Cardiac septum (tissue), 1 donor: Measurements from ENCODE around the gene MVD. TPM values are rescaled to one million over a fixed set of nuclear protein-coding genes. Genes with fewer than 3 reads are reported as not detected.

ENCODE experiments used
- DNase-seq: peaks from one replicate; pipeline ENCODE4 v3.0.0-alpha.2; 2020; ENCODE audit warnings: low spot score
- intact Hi-C: fragments of 100-400 bp; cut with DNase I; formaldehyde crosslinking; loops from one replicate; pipeline ENCODE4 v1.14.0; 2022
- long read RNA-seq: library from polyadenylated mRNA; unstranded; transcript quantifications from one replicate; pipeline ENCODE4 v2.0.0, GENCODE V29; 2021
- total RNA-seq: library from RNA; stranded (reverse); fragmentation: NEBNext Ultra II Directional; extraction: Animal tissue kit (Norgen Biotek cat#: 25700); gene quantifications from one replicate; pipeline ENCODE4 v1.2.1, GENCODE V29; 2021
- donor health status: DM: no; HTN: no; CAD: no.

The MVD gene, protein sequence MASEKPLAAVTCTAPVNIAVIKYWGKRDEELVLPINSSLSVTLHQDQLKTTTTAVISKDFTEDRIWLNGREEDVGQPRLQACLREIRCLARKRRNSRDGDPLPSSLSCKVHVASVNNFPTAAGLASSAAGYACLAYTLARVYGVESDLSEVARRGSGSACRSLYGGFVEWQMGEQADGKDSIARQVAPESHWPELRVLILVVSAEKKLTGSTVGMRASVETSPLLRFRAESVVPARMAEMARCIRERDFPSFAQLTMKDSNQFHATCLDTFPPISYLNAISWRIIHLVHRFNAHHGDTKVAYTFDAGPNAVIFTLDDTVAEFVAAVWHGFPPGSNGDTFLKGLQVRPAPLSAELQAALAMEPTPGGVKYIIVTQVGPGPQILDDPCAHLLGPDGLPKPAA
- total RNA-seq, result 27.1 TPM
- long read RNA-seq, transcript MVD-201 (10 exons, 1,823 nt), result major isoform, 39 of 67 reads
- long read RNA-seq, partial matches to known transcripts, result 3 of 67 reads
- long read RNA-seq, other reads (novel, unspliced or antisense), result 18 of 67 reads

DNA sequence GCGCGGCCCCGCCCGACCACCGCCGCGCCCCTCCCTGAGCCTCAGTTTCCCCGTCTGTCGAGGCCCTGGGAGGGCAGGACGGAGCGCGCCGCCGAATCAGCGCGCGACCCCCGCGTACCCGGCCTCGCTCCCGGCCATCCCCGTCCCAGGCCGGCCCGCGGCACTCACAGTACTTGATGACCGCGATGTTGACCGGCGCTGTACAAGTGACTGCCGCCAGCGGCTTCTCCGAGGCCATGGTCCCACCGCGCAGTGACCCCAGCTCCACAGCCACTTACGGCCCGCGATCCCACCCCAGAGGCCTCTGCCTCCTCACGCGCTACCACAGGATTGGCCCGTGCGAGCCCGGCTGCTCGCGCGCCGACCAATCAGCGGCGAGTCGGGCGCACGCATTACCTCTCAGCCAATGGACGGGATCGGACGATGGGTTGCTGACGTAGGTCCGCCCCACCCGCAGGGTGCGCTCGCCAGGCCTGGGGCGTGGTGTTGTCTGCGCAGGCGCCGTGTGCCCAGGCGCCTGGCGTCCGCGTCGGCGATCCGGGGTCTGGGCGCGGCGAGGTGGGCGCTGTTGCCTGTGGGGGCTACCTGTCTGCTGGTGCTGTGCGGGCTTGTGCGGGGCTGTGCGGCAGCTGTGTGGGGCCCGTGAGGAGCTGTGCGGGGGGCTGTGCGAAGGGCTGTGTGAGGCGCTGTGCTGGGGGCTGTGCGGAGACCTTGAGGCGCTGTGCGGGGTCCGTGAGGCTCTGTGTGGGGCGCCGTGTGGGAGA lies at the start of gene MVD:
MVD (minus strand) TSS at position 249 of the 764 bp plus-strand sequence; CDS start at position 238, 11 bp downstream.
- intact Hi-C loops, result loop anchor here (5.0 kb wide), 1 partner anchor 71 kb away; no protein-coding TSS in a partner anchor
- DNase-seq, result peak; percentile 99

DNA sequence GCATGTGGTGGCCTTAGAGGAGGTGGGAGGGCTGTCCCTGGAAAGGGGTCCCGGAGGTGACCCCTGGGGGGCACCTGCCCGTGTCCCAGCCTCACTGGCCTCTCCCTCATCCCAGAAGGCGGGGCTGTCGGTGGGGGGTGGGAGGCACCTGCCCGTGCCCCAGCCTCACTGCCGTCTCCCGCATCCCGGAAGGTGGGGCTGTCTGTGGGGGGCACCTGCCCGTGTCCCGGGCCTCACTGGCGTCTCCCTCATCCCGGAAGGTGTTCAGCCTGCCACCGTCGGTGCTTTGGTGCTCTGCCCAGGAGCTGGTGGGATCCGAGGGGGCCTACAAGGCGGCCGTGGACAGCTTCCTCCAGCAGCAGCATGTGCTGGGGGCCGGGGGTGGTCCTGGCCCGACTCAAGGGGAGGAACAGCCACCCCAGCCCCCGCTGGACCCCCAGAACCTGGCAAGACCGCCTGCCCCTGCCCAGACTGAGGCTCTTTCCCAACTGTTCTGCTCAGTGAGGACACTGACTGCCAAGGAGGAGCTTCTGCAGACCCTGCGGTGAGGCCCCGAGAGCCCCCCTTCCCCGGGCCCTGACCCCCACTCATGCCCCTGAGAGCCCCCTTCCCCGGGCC lies 49.6 kb upstream of the MVD start:
- intact Hi-C loops, result no loop called here
- no peak for DNase-seq

DNA sequence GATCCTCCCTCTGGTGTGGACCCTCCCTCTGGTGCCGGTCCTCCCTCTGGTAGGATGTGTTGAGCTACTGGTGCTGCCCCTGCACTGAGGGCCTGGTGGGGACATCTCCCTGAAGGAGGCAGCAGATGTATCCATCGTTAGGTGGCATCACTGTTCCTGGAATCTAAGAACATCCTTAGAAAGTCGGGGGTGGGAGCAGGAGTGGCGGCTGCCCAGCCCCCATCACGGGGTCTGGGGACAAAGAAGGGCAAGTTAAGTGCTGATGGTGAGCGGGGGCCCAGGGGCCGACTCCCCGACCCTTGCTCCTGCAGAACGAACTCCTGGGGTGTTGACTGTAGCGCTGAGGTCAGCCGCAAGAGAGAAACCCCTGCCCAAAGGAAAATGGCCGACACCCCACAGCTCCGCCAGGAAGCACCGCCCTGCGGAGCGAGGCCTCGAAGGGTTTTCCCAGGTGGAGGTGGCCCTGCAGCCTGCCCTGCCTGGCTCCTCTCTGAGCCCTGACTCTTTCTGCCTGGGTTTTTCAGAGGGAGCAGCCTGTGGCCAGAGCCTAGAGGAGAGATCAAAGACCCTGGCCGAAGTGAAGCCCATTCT lies 49.0 kb upstream of the MVD start:
- intact Hi-C loops, result no loop called here
- DNase-seq, result no peak

DNA sequence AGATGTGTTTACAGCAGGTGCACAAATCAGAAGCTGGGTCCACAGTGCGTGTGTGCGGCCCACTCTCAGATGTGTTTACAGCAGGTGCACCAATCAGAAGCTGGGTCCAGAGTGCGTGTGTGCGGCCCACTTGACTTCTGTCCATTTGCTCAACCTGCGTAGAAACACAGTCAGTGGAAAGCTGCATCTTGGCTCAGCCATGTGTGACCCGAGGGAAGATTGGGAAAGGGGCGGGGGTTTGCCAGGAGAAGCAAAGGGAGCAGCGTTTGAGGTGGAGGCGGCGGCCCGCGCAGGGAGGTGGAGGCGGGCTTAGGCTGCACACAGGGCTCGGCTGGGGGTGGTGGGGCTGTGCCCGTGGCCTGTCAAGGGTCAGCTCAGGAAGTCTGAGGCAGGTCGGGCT lies 47.7 kb upstream of the MVD start:
- intact Hi-C loops, result no loop called here
- no peak for DNase-seq

DNA sequence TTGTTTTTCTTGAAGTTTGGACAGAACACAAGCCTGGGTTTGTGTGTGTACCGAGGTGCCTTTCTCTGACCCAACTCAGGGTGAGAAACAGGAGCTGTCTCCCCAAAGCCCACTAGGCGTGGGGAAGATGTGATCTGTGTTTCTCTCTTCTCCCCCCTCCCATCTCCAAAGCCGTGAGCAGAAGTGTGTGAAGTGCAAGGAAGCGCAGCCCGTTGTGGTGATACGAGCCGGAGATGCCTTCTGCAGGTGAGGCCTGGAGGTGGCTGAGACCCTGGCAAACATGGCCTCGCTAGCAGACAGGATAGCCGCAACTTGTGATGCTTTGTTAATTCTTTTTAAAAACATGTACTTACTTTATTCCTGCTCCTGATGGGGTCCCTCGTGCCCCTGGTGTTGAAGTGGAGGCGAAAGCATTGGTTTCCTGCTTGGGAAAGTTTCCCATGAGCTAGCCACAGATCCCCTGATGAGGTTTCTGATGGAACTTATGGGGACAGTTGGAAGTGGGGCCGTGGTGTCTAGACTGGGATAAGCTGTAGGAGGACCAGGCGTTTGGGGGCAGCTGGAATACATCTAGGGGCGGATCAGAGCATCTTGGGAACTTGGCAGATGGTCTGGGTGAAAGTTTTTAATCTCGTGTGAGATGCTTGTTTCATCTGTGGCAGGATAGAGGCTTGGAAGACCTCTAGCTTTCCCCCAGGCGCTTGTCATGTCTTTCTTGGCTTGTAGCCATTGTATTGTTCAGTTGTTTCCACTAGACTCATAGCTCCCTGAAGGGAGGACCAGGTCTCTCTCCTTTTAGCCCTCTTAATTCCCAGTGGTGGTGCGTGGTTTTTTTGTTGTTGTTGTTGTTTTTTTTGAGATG lies 44.3 kb upstream of the MVD start:
- intact Hi-C loops, result loop anchor here (5.0 kb wide), 2 partner anchors 80 to 135 kb away; partner anchors contain the start of gene ZC3H18
- DNase-seq, result no peak

DNA sequence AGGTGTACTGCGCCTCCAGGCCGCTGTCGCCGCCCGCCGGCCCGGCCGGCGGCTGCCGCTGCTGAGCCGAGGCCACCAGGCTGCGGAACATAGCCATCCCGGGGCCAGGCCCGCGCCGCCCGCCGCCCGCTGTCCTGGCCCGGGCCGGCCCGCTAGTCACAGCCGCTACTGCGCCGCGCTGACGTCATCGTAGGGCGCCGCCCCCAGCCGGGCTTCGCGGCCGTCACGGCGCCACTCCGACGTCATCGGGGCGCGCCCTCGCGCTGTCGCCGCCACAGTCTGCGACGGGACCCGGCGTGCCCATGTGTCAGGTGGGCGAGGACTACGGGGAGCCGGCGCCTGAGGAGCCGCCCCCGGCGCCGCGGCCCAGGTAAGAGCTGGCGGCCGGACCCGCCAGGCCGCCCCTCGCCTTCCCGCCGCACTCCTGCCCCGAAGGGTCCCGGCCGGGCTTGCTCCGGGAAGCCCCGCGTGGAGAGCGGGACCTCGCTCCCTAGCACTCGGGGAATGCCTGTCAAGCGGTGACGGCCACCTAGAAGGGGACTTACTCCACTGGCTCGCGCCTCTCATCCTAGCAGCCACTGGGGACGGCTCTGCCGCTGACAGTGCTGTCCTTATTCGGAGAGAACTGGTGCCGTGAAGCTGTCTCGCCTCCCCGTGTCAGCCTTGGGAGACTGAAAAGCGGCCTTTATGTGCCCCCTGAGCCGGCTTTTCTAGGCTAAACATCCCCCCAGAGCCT lies 43.5 kb upstream of the MVD start, which contains the start of the genes CTU2 and RNF166:
CTU2 (plus strand) TSS at position 275 of the 736 bp plus-strand sequence; CDS start at position 303, 28 bp downstream.
RNF166 (minus strand) TSS at position 180 of the 736 bp plus-strand sequence; CDS start at position 97, 83 bp downstream.
- peak; percentile 96 for DNase-seq
- intact Hi-C loops, result loop anchor here (5.0 kb wide), 2 partner anchors 79 to 134 kb away; partner anchors contain the start of gene ZC3H18

DNA sequence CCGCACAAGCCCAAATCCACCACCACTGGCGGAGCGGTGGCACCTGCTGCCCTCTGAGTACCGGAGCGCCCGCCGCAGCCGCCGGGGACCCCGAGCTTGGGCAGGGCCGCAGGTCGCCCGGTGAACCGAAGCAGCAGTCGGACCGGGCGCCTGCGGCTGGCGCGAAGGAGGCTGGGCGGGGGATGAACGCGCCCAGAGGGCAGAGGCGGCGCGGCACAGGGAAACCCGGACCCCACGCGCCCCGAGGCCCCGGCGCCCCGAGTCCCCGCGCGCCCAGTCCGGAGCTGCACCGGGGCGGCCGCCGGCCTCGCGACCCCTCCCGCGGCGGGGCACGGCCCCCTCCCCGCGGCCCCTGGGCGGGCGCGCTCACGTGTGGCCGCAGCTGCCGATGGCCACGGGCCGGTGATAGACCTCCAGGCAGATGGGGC lies 42.9 kb upstream of the MVD start:
- DNase-seq, result no peak
- intact Hi-C loops, result loop anchor here (5.0 kb wide), 2 partner anchors 79 to 134 kb away; partner anchors contain the start of gene ZC3H18

DNA sequence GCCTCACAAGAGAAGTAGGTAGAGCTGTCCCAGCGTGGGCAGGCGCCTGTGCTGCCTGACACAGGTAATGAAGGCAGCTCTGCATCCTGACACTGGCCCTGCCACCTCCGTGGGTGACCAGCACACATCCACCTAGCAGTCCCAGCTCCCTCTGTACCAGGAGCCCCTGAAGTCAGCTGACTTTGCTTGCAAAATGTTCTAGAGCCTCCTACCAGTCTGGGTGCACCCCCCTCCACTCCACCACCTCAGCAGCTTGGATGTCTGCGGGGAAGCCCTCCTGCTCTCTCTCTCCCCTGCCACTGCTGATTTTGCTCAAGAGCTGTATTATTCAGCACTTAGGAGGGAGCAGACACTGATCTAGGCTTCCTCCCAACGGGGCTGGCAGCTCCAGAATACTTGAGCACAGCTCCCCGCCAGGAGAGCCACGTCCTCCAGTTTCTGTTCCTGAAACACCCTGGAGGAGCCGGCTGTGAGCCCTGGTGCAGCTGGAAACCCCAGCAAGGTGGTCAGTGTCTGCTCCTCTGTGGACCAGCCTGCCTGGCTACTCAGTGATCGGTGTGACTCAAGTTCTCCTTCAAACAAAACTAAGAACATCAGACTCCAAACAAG lies 42.3 kb upstream of the MVD start:
- intact Hi-C loops, result loop anchor here (5.0 kb wide), 2 partner anchors 78 to 133 kb away; partner anchors contain the start of gene ZC3H18
- DNase-seq, result no peak

DNA sequence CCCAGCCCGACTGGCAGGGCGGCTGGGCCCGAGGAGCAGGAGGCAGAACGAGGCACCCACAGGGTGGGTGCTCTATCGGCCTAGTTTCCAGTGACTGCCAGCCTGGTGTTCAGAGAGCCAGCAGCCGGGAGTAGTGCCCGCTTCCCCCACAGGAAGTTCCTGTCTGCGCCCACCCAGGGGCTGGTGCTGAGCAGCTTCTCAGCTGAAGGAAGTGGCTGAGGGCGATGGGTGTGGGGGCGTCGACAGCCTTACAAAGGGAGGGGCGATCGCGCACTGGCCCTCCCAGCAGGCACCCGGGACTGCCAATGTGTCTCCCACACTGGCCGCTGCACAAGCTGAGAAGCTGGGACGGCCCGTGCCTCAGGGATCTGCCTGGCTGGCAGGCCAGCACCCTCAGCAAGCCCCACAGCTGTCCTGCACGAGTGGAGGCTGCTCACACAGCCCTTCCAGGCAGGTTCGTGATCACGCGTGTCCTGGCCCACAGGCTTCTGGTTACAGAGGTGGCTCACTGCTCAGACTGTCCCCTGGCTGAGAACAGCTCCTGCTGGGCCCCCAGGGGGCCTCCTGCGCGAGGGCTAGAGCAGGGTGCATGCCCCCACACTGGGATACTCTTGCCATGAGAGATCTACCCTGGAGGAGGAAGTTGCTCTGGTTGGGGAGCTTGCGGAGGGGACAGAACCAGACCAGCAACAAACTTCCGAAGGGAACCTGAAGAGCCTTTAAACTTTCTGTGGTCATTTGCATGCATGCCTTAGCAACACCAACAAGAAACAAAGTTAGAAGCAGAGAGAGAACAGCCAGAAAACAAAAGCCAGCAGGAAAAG lies 40.8 kb upstream of the MVD start:
- DNase-seq, result peak; percentile 87
- intact Hi-C loops, result loop anchor here (5.0 kb wide), 1 partner anchor 46 kb away; no protein-coding TSS in a partner anchor

DNA sequence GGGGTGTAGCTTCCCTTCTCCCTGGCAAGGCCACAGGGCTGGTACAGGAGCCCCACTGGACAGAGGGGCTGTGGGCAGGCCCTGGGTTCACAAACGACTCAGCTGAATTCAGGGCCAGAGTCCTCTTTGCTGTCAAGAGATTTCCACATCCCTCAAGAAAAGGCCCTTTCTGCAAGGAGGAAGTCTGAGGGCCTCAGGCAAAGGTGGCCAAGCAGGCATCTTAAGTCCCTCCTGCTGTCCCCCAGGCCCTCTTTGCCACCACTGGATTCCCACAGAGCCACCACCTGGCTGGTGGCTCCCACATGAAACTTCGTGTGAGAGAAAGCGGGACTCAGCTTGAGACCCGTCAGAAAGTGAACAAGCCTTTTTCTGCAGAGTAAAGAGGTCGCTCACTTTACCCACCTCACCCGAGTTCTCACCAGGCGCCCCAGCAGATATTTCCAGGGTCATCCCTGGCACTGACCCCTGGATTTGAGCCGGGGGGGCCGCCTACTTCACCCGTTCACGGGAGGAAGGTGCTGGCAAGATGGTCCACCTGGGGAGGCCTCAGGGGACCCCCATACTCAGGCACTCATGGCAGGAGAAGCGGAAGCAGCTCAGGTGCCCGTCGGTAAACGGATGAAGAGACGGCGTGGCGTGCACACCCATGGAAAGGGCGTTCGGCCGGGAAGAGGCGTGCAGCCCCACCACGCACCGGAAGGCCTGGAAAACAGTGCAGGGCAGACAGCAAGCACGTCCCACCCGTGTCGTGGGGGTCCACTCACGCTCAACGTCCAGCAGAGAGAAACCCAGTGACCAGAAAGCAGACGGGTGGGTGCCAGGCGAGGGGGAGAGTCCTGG lies 39.7 kb upstream of the MVD start:
- DNase-seq, result no peak
- intact Hi-C loops, result loop anchor here (5.0 kb wide), 1 partner anchor 45 kb away; no protein-coding TSS in a partner anchor

DNA sequence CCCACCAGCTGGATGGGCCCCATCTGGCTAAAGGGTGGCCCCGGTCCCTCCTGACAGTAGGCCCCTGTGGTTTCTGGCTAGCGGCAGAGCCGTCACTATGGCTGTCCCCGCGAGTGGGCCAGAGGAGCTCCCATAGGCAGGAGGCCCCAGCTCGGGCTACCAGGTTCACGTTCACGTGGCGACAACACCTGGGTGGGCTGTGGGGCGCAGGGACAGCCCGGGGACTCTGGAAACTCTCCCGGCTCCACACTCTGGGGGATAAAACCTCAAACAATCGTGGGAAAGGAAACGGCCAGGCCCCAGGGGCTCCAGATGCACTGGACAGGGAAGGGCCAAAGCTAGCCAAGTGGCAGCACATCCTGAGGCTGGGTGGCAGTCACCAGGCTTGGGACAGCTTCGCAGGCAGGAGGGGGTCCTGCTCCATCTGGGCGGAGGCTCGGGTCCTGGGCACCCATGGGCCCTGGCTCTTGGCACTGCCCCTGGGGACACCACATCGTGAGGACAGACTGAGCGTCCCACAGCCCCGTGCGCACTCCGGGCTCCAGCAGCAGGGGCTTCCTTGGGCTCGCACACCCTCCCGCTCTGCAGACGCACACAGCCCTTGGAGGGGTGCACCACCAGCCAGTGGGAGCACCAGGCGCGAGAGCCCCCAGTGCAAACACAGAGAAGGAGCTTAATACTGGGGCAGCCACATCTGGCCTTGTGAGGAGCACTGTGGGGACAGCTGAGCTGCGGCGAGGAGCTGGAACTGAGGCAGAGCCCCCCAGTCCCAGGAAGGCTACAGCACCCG lies 38.9 kb upstream of the MVD start:
- intact Hi-C loops, result loop anchor here (5.0 kb wide), 1 partner anchor 44 kb away; no protein-coding TSS in a partner anchor
- no peak for DNase-seq

DNA sequence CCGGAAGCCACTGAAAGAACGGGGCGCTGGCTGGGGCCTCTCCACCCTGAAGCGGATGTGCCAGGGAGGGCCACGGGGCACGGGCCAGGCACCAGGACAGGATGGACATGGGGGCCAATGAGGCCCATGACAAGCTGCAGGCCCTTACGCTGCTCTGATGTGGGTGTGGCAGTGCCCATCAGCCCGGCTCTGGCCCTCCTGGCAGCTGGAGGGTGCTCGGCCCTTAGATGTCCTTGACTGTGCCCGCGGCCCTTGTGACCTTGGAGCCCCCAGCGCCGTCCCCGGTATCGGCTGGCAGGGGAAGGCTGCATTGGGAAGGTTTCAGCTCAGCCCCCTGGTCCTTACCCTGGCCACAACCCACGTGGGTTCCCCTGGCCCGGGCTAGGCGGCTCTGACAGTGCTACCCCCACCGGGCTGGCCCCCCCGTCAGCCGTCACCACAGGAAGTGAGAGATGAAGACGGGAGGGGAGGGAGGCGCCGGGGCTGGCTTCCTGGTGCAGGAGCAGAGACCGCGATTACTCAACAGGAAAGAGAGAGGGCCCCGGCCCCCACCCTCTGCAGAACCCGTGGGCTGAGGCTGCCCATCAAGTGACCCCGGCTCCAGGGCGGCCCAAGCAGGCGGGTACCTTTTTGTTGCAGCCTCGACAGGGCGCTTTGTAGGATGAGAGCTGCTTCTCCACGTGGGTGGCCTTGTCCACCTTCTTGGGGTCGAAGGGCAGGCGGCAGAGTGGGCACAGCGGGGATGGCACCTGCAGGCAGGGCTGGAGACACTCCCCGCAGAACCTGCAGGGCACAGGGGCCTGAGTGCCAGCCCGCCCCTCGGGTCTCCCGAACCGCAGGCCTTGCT lies 38.0 kb upstream of the MVD start:
- DNase-seq, result peak; percentile 98
- intact Hi-C loops, result loop anchor here (5.0 kb wide), 1 partner anchor 44 kb away; no protein-coding TSS in a partner anchor

DNA sequence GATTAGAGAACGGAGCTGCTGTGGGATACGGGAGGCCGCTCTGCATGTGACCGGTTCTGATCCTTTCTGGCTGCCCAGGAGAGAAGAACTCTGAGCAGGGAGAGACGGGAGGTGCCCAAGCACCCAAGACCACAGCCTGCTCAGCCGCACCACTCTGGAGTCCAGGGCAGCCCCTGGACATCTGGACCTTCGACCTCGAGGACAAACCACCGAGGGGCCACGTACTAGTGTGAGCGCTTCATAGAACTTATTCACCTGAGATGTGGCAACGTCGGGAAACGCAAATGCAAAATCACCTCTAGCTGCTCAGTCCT lies 37.4 kb upstream of the MVD start:
- DNase-seq, result no peak
- intact Hi-C loops, result loop anchor here (5.0 kb wide), 1 partner anchor 43 kb away; no protein-coding TSS in a partner anchor

DNA sequence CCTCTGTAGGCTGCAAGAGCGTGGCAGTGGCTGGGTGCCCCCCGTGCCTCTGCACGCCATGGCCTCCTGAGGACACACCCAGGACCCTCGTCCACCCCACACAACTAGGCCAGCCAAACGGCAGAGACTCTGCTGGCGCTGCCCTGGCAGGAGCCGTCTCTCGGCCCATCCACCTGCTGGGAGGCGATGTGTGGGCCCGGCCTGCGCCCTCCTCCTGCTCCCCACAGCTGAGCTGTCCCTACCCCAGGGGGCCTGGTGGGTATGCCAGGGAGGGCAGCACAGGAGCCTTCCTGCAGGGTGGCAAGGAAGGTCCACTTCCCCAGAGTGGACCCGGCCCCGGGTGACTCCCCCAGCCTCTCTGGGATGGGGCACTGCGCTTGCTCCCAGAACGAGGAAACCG lies 36.3 kb upstream of the MVD start:
- intact Hi-C loops, result no loop called here
- no peak for DNase-seq
